Transverse colon (tissue), 4 donors: ENCODE measurements around the gene LRRC49. TPM values are rescaled to one million over a fixed set of nuclear protein-coding genes. Genes with fewer than 3 reads are reported as not detected.

ENCODE experiments used
- DNase-seq: peaks from one replicate; pipeline ENCODE4 v3.0.0-alpha.2; 2019
- H3K27ac ChIP-seq, 4 donors: fragments of 200-600 bp; sonication (generic); 2 replicates each; pipeline ENCODE4 v1.5.1; 2016 to 2018; ENCODE audit warnings: inconsistent platforms in 4 of 4
- H3K27me3 ChIP-seq: fragments of 200-600 bp; sonication (generic); 2 replicates; pipeline ENCODE4 v1.5.1; 2017; ENCODE audit warnings: inconsistent platforms
- H3K36me3 ChIP-seq, 4 donors: fragments of 200-600 bp; sonication (generic); 2 replicates each; pipeline ENCODE4 v1.5.1; 2017 to 2019; ENCODE audit warnings: inconsistent platforms in 4 of 4
- H3K4me1 ChIP-seq, 4 donors: fragments of 200-600 bp; sonication (generic); 2 replicates each; pipeline ENCODE4 v1.5.1; 2017 to 2020; ENCODE audit warnings: inconsistent platforms in 4 of 4
- H3K4me3 ChIP-seq, 4 donors: fragments of 200-600 bp; sonication (generic); 1 replicate in 1 of 4; 2 replicates in 3 of 4; pipeline versions ENCODE4 v1.5.1 to v1.6.1; 2017 to 2019; ENCODE audit warnings: inconsistent platforms in 4 of 4
- H3K9me3 ChIP-seq, 2 donors: fragments of 200-600 bp; sonication (generic); 2 replicates each; pipeline ENCODE4 v1.5.1; 2017 to 2019; ENCODE audit warnings: inconsistent platforms in 2 of 2
- EP300 ChIP-seq: sonication (generic); formaldehyde crosslinking; IDR thresholded peaks from one replicate; pipeline ENCODE4 v1.6.1; 2017; ENCODE audit warnings: antibody characterized with exemption, low read depth
- POLR2A ChIP-seq: fragments of 450-650 bp; IDR thresholded peaks from one replicate; pipeline ENCODE4 v1.6.1; 2016; ENCODE audit warnings: antibody characterized with exemption, mild to moderate bottlenecking, moderate library complexity
- POLR2AphosphoS5 ChIP-seq, 3 donors: sonication (generic); formaldehyde crosslinking; IDR thresholded peaks; one replicate each; pipeline ENCODE4 v1.6.1; 2016; ENCODE audit warnings: antibody characterized with exemption in 3 of 3
- WGBS, 2 donors: methylation state at CpG; one replicate each; pipeline ENCODE4 v1.1.5; 2018; ENCODE audit warnings: low coverage in 1 of 2; 5-methylcytosine and 5-hydroxymethylcytosine counted together
- in situ Hi-C, 4 donors: fragments of 200-750 bp; cut with MboI; loops; one replicate each; pipeline versions ENCODE4 v1.15.0 to v1.15.1; 2017; ENCODE audit warnings: low sequenced_read_pairs in 3 of 4, low pct_ligation_motif_present in 1 of 4, low pct_unique_long_range_greater_than_20kb in 1 of 4
- intact Hi-C: fragments of 100-400 bp; cut with DNase I; formaldehyde crosslinking; loops from one replicate; pipeline ENCODE4 v1.15.1; 2023; ENCODE audit warnings: low total_unique reads
- total RNA-seq, 4 donors: library from RNA; depleted of rRNA; stranded (reverse); fragments of >200 nt; gene quantifications; one replicate each; pipeline ENCODE4 v1.1.0, GENCODE V29; 2016
- TF ChIP-seq, protein P1 (sequence below), 5 experiments: fragments of 200-600 bp in 3 of 5; fragments of 450-650 bp in 2 of 5; sonication (generic) in 3 of 5; IDR thresholded peaks; 1 replicate in 2 of 5; 2 replicates in 3 of 5; pipeline ENCODE4 v1.5.1; 2016 to 2017; ENCODE audit warnings: antibody characterized with exemption in 5 of 5, inconsistent platforms in 3 of 5, mild to moderate bottlenecking in 2 of 5, moderate library complexity in 1 of 5

Gene LRRC49
- total RNA-seq, 4 donors from 2014 or later = 2.2 to 5.2 (median 4.8) TPM; not detected in 1

DNA sequence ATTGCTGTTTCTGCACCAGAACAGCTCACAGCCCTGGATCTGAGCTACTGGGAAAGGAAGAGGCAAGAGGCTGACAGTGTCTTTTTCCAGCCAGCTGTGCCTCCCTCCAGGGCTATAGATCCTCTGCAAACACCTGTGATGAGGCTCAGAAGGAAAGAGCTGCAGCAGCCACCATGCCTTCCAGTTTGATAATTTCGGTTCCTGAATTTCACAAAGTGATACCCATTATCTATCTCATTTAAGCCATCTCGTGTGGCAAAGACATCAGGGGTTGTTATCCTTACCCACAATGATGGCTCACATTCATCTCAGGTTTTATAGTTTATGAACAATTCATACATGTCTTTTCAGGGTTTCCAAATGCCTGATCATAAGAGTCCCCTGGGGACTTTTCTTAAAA lies 36.9 kb upstream of the LRRC49 start:
- intact Hi-C loops (no loop called here), in situ Hi-C loops (no loop called here)
- Histone ChIP-seq H3K9me3 (no peaks in the 10 kb centered on the region), H3K4me1 (peaks cover 0 to 9% (median 3%) of the 10 kb centered on the region in 4 donors), H3K27ac (peak overlapping the region; percentile 40 to 78 (median 58)), H3K4me3 (no peak overlapping the region), H3K27me3 (peaks cover 42% of the 10 kb centered on the region), H3K36me3 (no peaks in the 10 kb centered on the region)
- WGBS, 2 donors = 76 to 87% methylated on average over 2 of the region's 2 CpGs
- no peak for TF ChIP-seq EP300
- TF ChIP-seq POLR2A = no peak
- TF ChIP-seq, protein P1, sequence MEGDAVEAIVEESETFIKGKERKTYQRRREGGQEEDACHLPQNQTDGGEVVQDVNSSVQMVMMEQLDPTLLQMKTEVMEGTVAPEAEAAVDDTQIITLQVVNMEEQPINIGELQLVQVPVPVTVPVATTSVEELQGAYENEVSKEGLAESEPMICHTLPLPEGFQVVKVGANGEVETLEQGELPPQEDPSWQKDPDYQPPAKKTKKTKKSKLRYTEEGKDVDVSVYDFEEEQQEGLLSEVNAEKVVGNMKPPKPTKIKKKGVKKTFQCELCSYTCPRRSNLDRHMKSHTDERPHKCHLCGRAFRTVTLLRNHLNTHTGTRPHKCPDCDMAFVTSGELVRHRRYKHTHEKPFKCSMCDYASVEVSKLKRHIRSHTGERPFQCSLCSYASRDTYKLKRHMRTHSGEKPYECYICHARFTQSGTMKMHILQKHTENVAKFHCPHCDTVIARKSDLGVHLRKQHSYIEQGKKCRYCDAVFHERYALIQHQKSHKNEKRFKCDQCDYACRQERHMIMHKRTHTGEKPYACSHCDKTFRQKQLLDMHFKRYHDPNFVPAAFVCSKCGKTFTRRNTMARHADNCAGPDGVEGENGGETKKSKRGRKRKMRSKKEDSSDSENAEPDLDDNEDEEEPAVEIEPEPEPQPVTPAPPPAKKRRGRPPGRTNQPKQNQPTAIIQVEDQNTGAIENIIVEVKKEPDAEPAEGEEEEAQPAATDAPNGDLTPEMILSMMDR (IDR thresholded peaks at IDR 0.05) = no peak
- no peak for TF ChIP-seq POLR2AphosphoS5 (IDR thresholded peaks at IDR 0.05)
- DNase-seq = no peak

DNA sequence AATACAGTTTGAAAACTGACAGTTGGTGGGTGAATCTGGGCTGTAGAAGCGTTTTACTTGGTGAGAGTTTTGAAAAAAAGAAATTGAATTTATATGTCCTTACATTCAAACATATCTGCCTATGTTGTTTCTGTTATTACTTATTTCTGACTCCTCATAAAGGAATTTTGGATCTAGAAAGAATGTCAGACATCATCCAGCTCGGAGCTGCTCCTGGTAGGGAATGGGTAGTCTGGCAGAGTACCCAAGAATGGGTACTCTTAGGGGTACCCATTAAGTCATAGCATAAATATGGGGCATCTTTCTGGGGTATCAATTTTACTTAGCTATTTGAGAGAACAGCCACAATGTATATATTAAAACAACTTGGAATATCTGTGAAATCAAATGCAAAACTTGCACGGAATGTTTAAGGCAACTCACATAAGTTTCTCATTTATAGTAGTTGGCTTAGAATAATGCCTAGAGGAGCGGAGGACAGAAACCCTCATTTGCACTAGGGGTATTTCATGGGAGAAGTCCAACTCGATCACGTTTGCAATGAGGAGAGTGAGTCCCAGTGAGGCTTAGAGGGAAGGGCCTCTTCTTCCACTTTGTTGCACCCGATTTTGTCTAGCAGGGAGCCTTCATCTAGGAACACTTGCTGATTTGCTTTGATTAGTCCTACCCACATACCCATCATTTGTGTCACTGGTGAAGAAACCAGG lies 36.3 kb upstream of the LRRC49 start:
- no peak for DNase-seq
- in situ Hi-C loops (no loop called here), intact Hi-C loops (no loop called here)
- Histone ChIP-seq H3K4me1 (peaks cover 0 to 9% (median 3%) of the 10 kb centered on the region in 4 donors), H3K4me3 (no peak overlapping the region), H3K27me3 (peaks cover 38% of the 10 kb centered on the region), H3K36me3 (no peaks in the 10 kb centered on the region), H3K9me3 (no peaks in the 10 kb centered on the region), H3K27ac (peak overlapping the region; percentile 40 to 67 (median 58))
- TF ChIP-seq, protein P1 (IDR thresholded peaks at IDR 0.05) = no peak
- TF ChIP-seq POLR2AphosphoS5 (IDR thresholded peaks at IDR 0.05) (no peak), EP300 (no peak), POLR2A (no peak)
- WGBS, 2 donors = 64 to 72% methylated on average over 6 to 7 of the region's 7 CpGs

DNA sequence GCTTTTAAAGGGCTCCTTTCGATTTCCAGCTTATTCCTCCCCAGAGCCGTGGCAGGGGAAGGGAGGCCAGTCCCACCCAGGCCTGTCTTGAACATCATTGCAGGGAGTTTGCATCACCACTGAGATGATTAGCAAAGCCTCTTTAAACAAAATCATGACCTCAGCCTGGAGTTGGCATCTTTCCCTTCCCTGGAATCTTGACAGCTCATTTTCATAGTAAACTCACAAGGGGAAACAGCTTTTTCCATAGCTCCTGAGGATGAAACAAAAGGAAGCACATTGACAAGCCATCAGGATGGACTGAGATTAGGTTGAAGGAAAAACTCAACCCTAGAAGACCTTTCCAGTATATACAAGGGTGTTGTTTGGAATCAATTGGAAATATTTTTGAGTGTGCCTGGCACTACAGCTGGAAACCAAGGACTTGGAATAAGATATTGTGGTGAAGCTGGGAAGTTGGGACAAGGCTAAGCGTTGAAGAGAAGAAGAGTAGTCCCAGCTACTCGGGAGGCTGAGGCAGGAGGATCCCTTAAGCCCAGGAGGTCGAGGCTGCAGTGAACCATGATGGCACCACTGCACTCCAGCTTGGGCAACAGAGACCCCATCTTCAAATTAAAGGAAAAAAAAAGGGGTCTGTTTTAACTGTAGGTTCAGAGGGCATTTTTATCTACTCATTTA lies 35.6 kb upstream of the LRRC49 start:
- in situ Hi-C loops = no loop called here

More for the DNA sequence above, 35.6 kb upstream of the LRRC49 start:
- H3K4me1 ChIP-seq = peaks cover 0 to 9% (median 3%) of the 10 kb centered on the region in 4 donors
- no peaks in the 10 kb centered on the region for H3K36me3 ChIP-seq
- intact Hi-C loops = no loop called here
- 53 to 82% methylated on average over 2 to 5 of the region's 5 CpGs for WGBS, 2 donors
- H3K9me3 ChIP-seq = no peaks in the 10 kb centered on the region
- peak overlapping the region; percentile 40 to 67 (median 58) for H3K27ac ChIP-seq
- DNase-seq = peak; percentile 47
- TF ChIP-seq, protein P1 (IDR thresholded peaks at IDR 0.05) = no peak
- peak in 2 of 3 donors; percentile 34 to 56 for TF ChIP-seq POLR2AphosphoS5 (IDR thresholded peaks at IDR 0.05)
- TF ChIP-seq POLR2A = no peak
- H3K4me3 ChIP-seq = no peak overlapping the region
- H3K27me3 ChIP-seq = peaks cover 31% of the 10 kb centered on the region
